ENCODE data around the gene FFAR2.

FFAR2 gene

GRCh38 chr19:35490364-35490763 lies 42.3 kb downstream of the FFAR2 start, which contains the start of gene KRTDAP:
TSS of gene KRTDAP (minus strand) at chr19:35490464. CDS start at chr19:35490442, 22 bp downstream.
- H3K27me3 ChIP-seq (ENCODE audit: insufficient read depth, low read length): peaks cover 37% of the 10 kb centered on the region
- no peaks in the 10 kb centered on the region for H3K4me1 ChIP-seq (ENCODE audit: insufficient read depth, low read length)
- no peak within 1 kb of the TSS for H3K4me3 ChIP-seq (ENCODE audit: low read length)
- H3K9me3 ChIP-seq (ENCODE audit: low read length): no peaks in the 10 kb centered on the region
- H3K36me3 ChIP-seq (ENCODE audit: insufficient read depth, low read length): no peaks in the 10 kb centered on the region
- H2AFZ ChIP-seq (ENCODE audit: low read depth, low read length): no peak within 1 kb of the TSS

- H3K27me3 ChIP-seq (ENCODE audit: insufficient read depth, low read length): peaks cover 37% of the 10 kb centered on the region
- no peaks in the 10 kb centered on the region for H3K4me1 ChIP-seq (ENCODE audit: insufficient read depth, low read length)
- H3K9me3 ChIP-seq (ENCODE audit: low read length): no peaks in the 10 kb centered on the region
- H3K4me3 ChIP-seq (ENCODE audit: low read length): no peak overlapping the region
- no peak overlapping the region for H2AFZ ChIP-seq (ENCODE audit: low read depth, low read length)
- no peaks in the 10 kb centered on the region for H3K36me3 ChIP-seq (ENCODE audit: insufficient read depth, low read length)
Observed at GRCh38 chr19:35491836-35492360, 43.8 kb downstream of the FFAR2 start.

DNA sequence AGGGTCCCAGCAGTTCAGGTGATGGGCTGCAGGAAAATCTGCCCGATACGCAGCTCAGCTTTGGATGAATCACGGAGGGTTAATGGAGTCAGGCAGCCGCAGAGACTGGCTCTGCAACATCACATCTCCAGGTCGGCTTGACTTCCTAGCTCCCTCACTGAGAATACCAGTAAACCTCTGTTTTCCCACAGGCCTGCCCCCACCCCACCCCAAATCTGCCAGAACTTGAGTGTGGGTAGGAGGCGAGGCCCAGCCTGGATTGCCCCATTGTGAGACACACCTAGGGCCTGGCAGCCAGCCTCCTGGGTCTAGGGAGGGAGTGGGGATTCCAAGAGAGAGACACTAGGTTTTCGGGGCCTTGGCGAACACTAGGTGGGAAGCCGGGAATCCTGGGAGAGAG lies 45.9 kb downstream of the FFAR2 start:
- H3K4me3 ChIP-seq (ENCODE audit: low read length): no peak overlapping the region

GRCh38 chr19:35495107-35496064 lies 47.3 kb downstream of the FFAR2 start:
- H2AFZ ChIP-seq (ENCODE audit: low read depth, low read length): no peak overlapping the region
- H3K9me3 ChIP-seq (ENCODE audit: low read length): no peaks in the 10 kb centered on the region
- H3K27me3 ChIP-seq (ENCODE audit: insufficient read depth, low read length): peaks cover 24% of the 10 kb centered on the region
- no peaks in the 10 kb centered on the region for H3K36me3 ChIP-seq (ENCODE audit: insufficient read depth, low read length)
- no peaks in the 10 kb centered on the region for H3K4me1 ChIP-seq (ENCODE audit: insufficient read depth, low read length)
- H3K4me3 ChIP-seq (ENCODE audit: low read length): no peak overlapping the region

More for the DNA sequence above, 45.9 kb downstream of the FFAR2 start:
- no peaks in the 10 kb centered on the region for H3K9me3 ChIP-seq (ENCODE audit: low read length)
- no peak overlapping the region for H2AFZ ChIP-seq (ENCODE audit: low read depth, low read length)
- no peaks in the 10 kb centered on the region for H3K4me1 ChIP-seq (ENCODE audit: insufficient read depth, low read length)
- H3K36me3 ChIP-seq (ENCODE audit: insufficient read depth, low read length): no peaks in the 10 kb centered on the region
- H3K27me3 ChIP-seq (ENCODE audit: insufficient read depth, low read length): peaks cover 24% of the 10 kb centered on the region

GRCh38 chr19:35497406-35497805 lies 49.3 kb downstream of the FFAR2 start:
- no peaks in the 10 kb centered on the region for H3K9me3 ChIP-seq (ENCODE audit: low read length)
- H3K27me3 ChIP-seq (ENCODE audit: insufficient read depth, low read length): peaks cover 34% of the 10 kb centered on the region
- H2AFZ ChIP-seq (ENCODE audit: low read depth, low read length): no peak overlapping the region
- H3K4me3 ChIP-seq (ENCODE audit: low read length): no peak overlapping the region
- H3K4me1 ChIP-seq (ENCODE audit: insufficient read depth, low read length): no peaks in the 10 kb centered on the region
- no peaks in the 10 kb centered on the region for H3K36me3 ChIP-seq (ENCODE audit: insufficient read depth, low read length)

- H3K27me3 ChIP-seq (ENCODE audit: insufficient read depth, low read length): peaks cover 29% of the 10 kb centered on the region
- H3K36me3 ChIP-seq (ENCODE audit: insufficient read depth, low read length): no peaks in the 10 kb centered on the region
- H3K9me3 ChIP-seq (ENCODE audit: low read length): no peaks in the 10 kb centered on the region
Observed at GRCh38 chr19:35498220-35498619, 50.2 kb downstream of the FFAR2 start.

GRCh38 chr19:35498984-35499527 lies 51.0 kb downstream of the FFAR2 start:
- no peak overlapping the region for H3K4me3 ChIP-seq (ENCODE audit: low read length)
- no peaks in the 10 kb centered on the region for H3K36me3 ChIP-seq (ENCODE audit: insufficient read depth, low read length)
- no peak overlapping the region for H2AFZ ChIP-seq (ENCODE audit: low read depth, low read length)
- H3K27me3 ChIP-seq (ENCODE audit: insufficient read depth, low read length): peaks cover 24% of the 10 kb centered on the region
- H3K9me3 ChIP-seq (ENCODE audit: low read length): no peaks in the 10 kb centered on the region
- H3K4me1 ChIP-seq (ENCODE audit: insufficient read depth, low read length): no peaks in the 10 kb centered on the region

More at GRCh38 chr19:35498220-35498619, 50.2 kb downstream of the FFAR2 start:
- H3K4me3 ChIP-seq (ENCODE audit: low read length): no peak overlapping the region
- no peaks in the 10 kb centered on the region for H3K4me1 ChIP-seq (ENCODE audit: insufficient read depth, low read length)
- H2AFZ ChIP-seq (ENCODE audit: low read depth, low read length): no peak overlapping the region

DNA sequence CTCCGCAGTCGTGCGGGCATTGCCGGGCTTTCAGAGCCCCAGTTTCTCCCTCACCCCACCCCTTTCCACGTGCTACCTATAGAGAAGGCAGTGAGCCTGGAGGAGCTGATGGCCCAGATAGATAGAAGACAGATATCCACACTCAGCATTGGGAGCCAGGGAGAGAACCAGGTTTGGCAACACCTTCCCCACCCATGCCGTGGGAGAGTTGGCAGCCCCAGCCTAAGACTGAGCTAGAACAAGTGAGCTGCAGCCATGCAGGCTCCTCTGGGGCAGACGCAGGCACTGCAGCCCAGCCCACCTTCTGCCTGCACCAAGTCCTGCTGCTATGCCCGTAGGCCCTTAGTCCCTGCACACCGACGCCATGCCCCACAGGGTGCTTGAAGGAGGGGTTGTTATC lies 52.6 kb downstream of the FFAR2 start:
- H2AFZ ChIP-seq (ENCODE audit: low read depth, low read length): no peak overlapping the region
- H3K36me3 ChIP-seq (ENCODE audit: insufficient read depth, low read length): no peaks in the 10 kb centered on the region
- no peaks in the 10 kb centered on the region for H3K9me3 ChIP-seq (ENCODE audit: low read length)
- no peak overlapping the region for H3K4me3 ChIP-seq (ENCODE audit: low read length)
- H3K4me1 ChIP-seq (ENCODE audit: insufficient read depth, low read length): no peaks in the 10 kb centered on the region
- H3K27me3 ChIP-seq (ENCODE audit: insufficient read depth, low read length): peaks cover 28% of the 10 kb centered on the region
